GM12872 (cell line): ENCODE measurements around the gene KRTAP10-7.
"Not testable (repeated sequence)": the region's sequence is repeated elsewhere in the genome, so short reads cannot be mapped to it uniquely, and the experiment has no call there.

ENCODE experiments used
- CTCF ChIP-seq: IDR thresholded peaks from 3 replicates; pipeline ENCODE4 v1.5.1; 2011; ENCODE audit warnings: low read depth, mild to moderate bottlenecking, low read length, moderate library complexity; ENCODE audit not compliant: insufficient read depth

KRTAP10-7 gene

GRCh38 chr21:44600118-44600978 lies at the start of gene KRTAP10-7:
TSS of gene KRTAP10-7 (plus strand) at chr21:44600597. CDS start at chr21:44600622, 25 bp downstream.
- not testable (repeated sequence) for TF ChIP-seq CTCF

GRCh38 chr21:44550807-44551206 lies 49.6 kb upstream of the KRTAP10-7 start:
- no peak for TF ChIP-seq CTCF

- TF ChIP-seq CTCF: no peak
These were observed 48.9 kb upstream of the KRTAP10-7 start, which contains the start of gene KRTAP10-2 for GRCh38 chr21:44551340-44551961. TSS of gene KRTAP10-2 (minus strand) at chr21:44551505. CDS start at chr21:44551458, 47 bp downstream.

- TF ChIP-seq CTCF: no peak
These were observed 48.3 kb upstream of the KRTAP10-7 start for GRCh38 chr21:44552136-44552535.

- no peak for TF ChIP-seq CTCF
These were observed 47.7 kb upstream of the KRTAP10-7 start for GRCh38 chr21:44552681-44553080.

- TF ChIP-seq CTCF: no peak
These were observed 45.1 kb upstream of the KRTAP10-7 start for GRCh38 chr21:44555200-44555875.

- TF ChIP-seq CTCF: no peak
These were observed 43.5 kb upstream of the KRTAP10-7 start for GRCh38 chr21:44556879-44557278.
